Gastrocnemius medialis (tissue), 4 donors: ENCODE results near the gene P2RX4. TPM values are rescaled to one million over a fixed set of nuclear protein-coding genes. Genes with fewer than 3 reads are reported as not detected.
A peak's percentile ranks its signal among the peaks of the same experiment; 100 is the strongest.

ENCODE experiments used
- ATAC-seq, 2 donors: fragments of 150-250 bp; one replicate each; pipeline ENCODE4 v1.9.1; 2016
- DNase-seq, 2 donors: peaks; one replicate each; pipeline ENCODE4 v3.0.0-alpha.2; 2019
- H3K27ac ChIP-seq, 4 donors: fragments of 200-600 bp; sonication (generic); 1 replicate in 1 of 4; 2 replicates in 3 of 4; pipeline ENCODE4 v1.5.1; 2016 to 2018; ENCODE audit warnings: mild to moderate bottlenecking in 2 of 4, moderate library complexity in 1 of 4
- H3K27me3 ChIP-seq, 3 donors: fragments of 200-600 bp; sonication (generic) in 2 of 3; 1 replicate in 1 of 3; 2 replicates in 2 of 3; pipeline versions ENCODE4 v1.5.1 to v1.6.0; 2016 to 2019; ENCODE audit warnings: mild to moderate bottlenecking in 1 of 3, moderate library complexity in 1 of 3
- H3K36me3 ChIP-seq, 2 donors: fragments of 200-600 bp; sonication (generic) in 1 of 2; one replicate each; pipeline ENCODE4 v1.5.1; 2017 to 2018
- H3K4me1 ChIP-seq, 2 donors: fragments of 200-600 bp; sonication (generic) in 1 of 2; one replicate each; pipeline ENCODE4 v1.5.1; 2016 to 2017; ENCODE audit warnings: mild to moderate bottlenecking in 2 of 2
- H3K4me3 ChIP-seq, 4 donors: fragments of 200-600 bp; sonication (generic) in 3 of 4; 1 replicate in 1 of 4; 2 replicates in 3 of 4; pipeline ENCODE4 v1.5.1; 2016 to 2019; ENCODE audit warnings: mild to moderate bottlenecking in 2 of 4
- H3K9me3 ChIP-seq, 3 donors: fragments of 200-600 bp; sonication (generic) in 2 of 3; 1 replicate in 1 of 3; 2 replicates in 2 of 3; pipeline ENCODE4 v1.5.1; 2016 to 2019
- POLR2A ChIP-seq, 2 donors: fragments of 450-650 bp; IDR thresholded peaks; one replicate each; pipeline ENCODE4 v1.6.1; 2017; ENCODE audit warnings: antibody characterized with exemption in 2 of 2, mild to moderate bottlenecking in 2 of 2, moderate library complexity in 2 of 2
- in situ Hi-C, 4 donors: fragments of 200-750 bp; cut with MboI; loops; one replicate each; pipeline versions ENCODE4 v1.15.0 to v1.8.0; 2017; ENCODE audit warnings: low sequenced_read_pairs in 4 of 4
- intact Hi-C: fragments of 100-400 bp; cut with DNase I; formaldehyde crosslinking; loops from one replicate; pipeline ENCODE4 v1.15.1; 2023; ENCODE audit warnings: low total_unique reads
- total RNA-seq, 4 donors: library from RNA; depleted of rRNA; stranded (reverse); fragments of >200 nt; gene quantifications; one replicate each; pipeline versions ENCODE4 v1.1.0 to v1.2.3, GENCODE V29; 2016
- TF ChIP-seq, protein P1 (sequence below), 5 experiments: fragments of 450-650 bp in 3 of 5; fragments of 200-600 bp in 2 of 5; sonication (generic) in 2 of 5; IDR thresholded peaks in 4 of 5; conservative IDR thresholded peaks in 1 of 5; 1 replicate in 4 of 5; 2 replicates in 1 of 5; pipeline ENCODE4 v1.5.1; 2016 to 2019; ENCODE audit warnings: antibody characterized with exemption in 5 of 5, mild to moderate bottlenecking in 3 of 5, moderate library complexity in 3 of 5

Gene P2RX4
- total RNA-seq, 4 donors from 2014 or later: 3.9 to 7.9 (median 6.1) TPM

GRCh38 chr12:121238604-121239350, 28.8 kb downstream of the P2RX4 start:
- in situ Hi-C loops (no loop called here), intact Hi-C loops (no loop called here)
- H3K4me1 ChIP-seq: no peaks in the 10 kb centered on the region
- DNase-seq (no peak), ATAC-seq (no peak)
- no peak overlapping the region for H3K4me3 ChIP-seq
- peaks cover 0 to 12% of the 10 kb centered on the region in 2 donors for H3K36me3 ChIP-seq
- TF ChIP-seq POLR2A (IDR thresholded peaks at IDR 0.05): no peak
- TF ChIP-seq, protein P1, sequence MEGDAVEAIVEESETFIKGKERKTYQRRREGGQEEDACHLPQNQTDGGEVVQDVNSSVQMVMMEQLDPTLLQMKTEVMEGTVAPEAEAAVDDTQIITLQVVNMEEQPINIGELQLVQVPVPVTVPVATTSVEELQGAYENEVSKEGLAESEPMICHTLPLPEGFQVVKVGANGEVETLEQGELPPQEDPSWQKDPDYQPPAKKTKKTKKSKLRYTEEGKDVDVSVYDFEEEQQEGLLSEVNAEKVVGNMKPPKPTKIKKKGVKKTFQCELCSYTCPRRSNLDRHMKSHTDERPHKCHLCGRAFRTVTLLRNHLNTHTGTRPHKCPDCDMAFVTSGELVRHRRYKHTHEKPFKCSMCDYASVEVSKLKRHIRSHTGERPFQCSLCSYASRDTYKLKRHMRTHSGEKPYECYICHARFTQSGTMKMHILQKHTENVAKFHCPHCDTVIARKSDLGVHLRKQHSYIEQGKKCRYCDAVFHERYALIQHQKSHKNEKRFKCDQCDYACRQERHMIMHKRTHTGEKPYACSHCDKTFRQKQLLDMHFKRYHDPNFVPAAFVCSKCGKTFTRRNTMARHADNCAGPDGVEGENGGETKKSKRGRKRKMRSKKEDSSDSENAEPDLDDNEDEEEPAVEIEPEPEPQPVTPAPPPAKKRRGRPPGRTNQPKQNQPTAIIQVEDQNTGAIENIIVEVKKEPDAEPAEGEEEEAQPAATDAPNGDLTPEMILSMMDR (IDR thresholded peaks at IDR 0.05 in 4 of 5, conservative IDR thresholded peaks at IDR 0.05 in 1 of 5): no peak
- no peaks in the 10 kb centered on the region for H3K9me3 ChIP-seq
- H3K27me3 ChIP-seq: no peaks in the 10 kb centered on the region
- no peak overlapping the region for H3K27ac ChIP-seq

GRCh38 chr12:121239351-121240061, 29.6 kb downstream of the P2RX4 start:
- Histone ChIP-seq H3K27me3 (no peaks in the 10 kb centered on the region), H3K4me3 (no peak overlapping the region), H3K36me3 (peaks cover 0 to 19% of the 10 kb centered on the region in 2 donors), H3K27ac (no peak overlapping the region), H3K9me3 (no peaks in the 10 kb centered on the region), H3K4me1 (no peaks in the 10 kb centered on the region)
- ATAC-seq (no peak), DNase-seq (no peak)
- TF ChIP-seq, protein P1 (IDR thresholded peaks at IDR 0.05 in 4 of 5, conservative IDR thresholded peaks at IDR 0.05 in 1 of 5): no peak
- no peak for TF ChIP-seq POLR2A (IDR thresholded peaks at IDR 0.05)
- in situ Hi-C loops: no loop called here
- intact Hi-C loops: no loop called here

- TF ChIP-seq POLR2A (IDR thresholded peaks at IDR 0.05): no peak
- in situ Hi-C loops: no loop called here
- intact Hi-C loops: no loop called here
- no peaks in the 10 kb centered on the region for H3K9me3 ChIP-seq
- peak overlapping the region in 1 of 4 donors; percentile 19 for H3K4me3 ChIP-seq
- no peaks in the 10 kb centered on the region for H3K27me3 ChIP-seq
- DNase-seq: no peak
- peaks cover 0 to 23% of the 10 kb centered on the region in 2 donors for H3K36me3 ChIP-seq
- H3K4me1 ChIP-seq: no peaks in the 10 kb centered on the region
- H3K27ac ChIP-seq: no peak overlapping the region
- ATAC-seq: no peak
Observed at GRCh38 chr12:121240062-121240420, 30.1 kb downstream of the P2RX4 start.

GRCh38 chr12:121240484-121241101, 30.7 kb downstream of the P2RX4 start:
- no peaks in the 10 kb centered on the region for H3K9me3 ChIP-seq
- TF ChIP-seq, protein P1 (IDR thresholded peaks at IDR 0.05 in 4 of 5, conservative IDR thresholded peaks at IDR 0.05 in 1 of 5): no peak
- TF ChIP-seq POLR2A (IDR thresholded peaks at IDR 0.05): no peak
- intact Hi-C loops (no loop called here), in situ Hi-C loops (no loop called here)
- H3K27ac ChIP-seq: no peak overlapping the region
- DNase-seq: peak; percentile 11 to 34
- H3K4me3 ChIP-seq: peak overlapping the region in 2 of 4 donors; percentile 19 to 27
- ATAC-seq: peak in 1 of 2 donors; percentile 24
- no peaks in the 10 kb centered on the region for H3K27me3 ChIP-seq
- H3K4me1 ChIP-seq: no peaks in the 10 kb centered on the region
- peaks cover 0 to 23% of the 10 kb centered on the region in 2 donors for H3K36me3 ChIP-seq
